ENCODE results near the gene ZNF107. TPM values are rescaled to one million over a fixed set of nuclear protein-coding genes. Genes with fewer than 3 reads are reported as not detected.

Gene ZNF107
- total and polyA plus RNA-seq, 2 donors (not counting 3 experiments of a cell fraction or from before 2014, with no cell fraction given), result 0.77 to 5.8 TPM

- H4K20me1 ChIP-seq (replicated peaks; ENCODE audit: control insufficient read depth, extremely low read depth, insufficient read depth, low read length), result no peaks in the 10 kb centered on the region
- H3K27ac ChIP-seq (ENCODE audit: insufficient read depth, low read depth, low read length), result no peak overlapping the region
- dilution Hi-C loops (cut with MboI; ENCODE audit: extremely low pct_ligation_motif_present, low sequenced_read_pairs) (no loop called here), intact Hi-C loops (cut with micrococcal nuclease) (no loop called here)
- no peaks in the 10 kb centered on the region for H3K9me1 ChIP-seq (replicated peaks; ENCODE audit: control insufficient read depth, extremely low read depth, insufficient read depth, low read length)
- TF ChIP-seq JUN (IDR thresholded peaks at IDR 0.05; ENCODE audit: borderline replicate concordance, insufficient read depth, insufficient read length, low read depth) (no peak), POLR2AphosphoS5 (IDR thresholded peaks at IDR 0.05; ENCODE audit: insufficient read depth, low read depth, low read length) (no peak), GATA2 (IDR thresholded peaks at IDR 0.05; ENCODE audit: insufficient read depth, insufficient read length, low read depth, low read length) (no peak), MYC (IDR thresholded peaks at IDR 0.05; ENCODE audit: low read depth, low read length) (no peak)
- H3K4me2 ChIP-seq (ENCODE audit: insufficient read depth, low read length), result no peak overlapping the region
- no peak for DNase-seq (ENCODE audit: low read depth, low spot score)
- H3K27me3 ChIP-seq (ENCODE audit: control insufficient read depth in 2 of 2, insufficient read depth in 2 of 2, low read length in 2 of 2), result no peaks in the 10 kb centered on the region
- FAIRE-seq, result no peak
- H3K36me3 ChIP-seq (ENCODE audit: control insufficient read depth in 2 of 2, extremely low read depth in 1 of 2, insufficient read depth in 2 of 2, low read length in 2 of 2), result no peaks in the 10 kb centered on the region
- CTCF ChIA-PET, result no interaction called here
- no TSS peak for BruUV-seq (replicated peaks)
- H3K4me3 ChIP-seq (replicated peaks in 1 of 3; ENCODE audit: insufficient read depth in 1 of 3, low read depth in 1 of 3, low read length in 3 of 3), result no peak overlapping the region
- POLR2A ChIA-PET, result no interaction called here
- no peaks in the 10 kb centered on the region for H3K79me2 ChIP-seq (ENCODE audit: control insufficient read depth, insufficient read depth, low read length)
- no peak overlapping the region for H2AFZ ChIP-seq (ENCODE audit: low read depth, low read length)
- no peaks in the 10 kb centered on the region for H3K4me1 ChIP-seq (ENCODE audit: control insufficient read depth, extremely low read depth, insufficient read depth, low read length)
- H3K9me3 ChIP-seq (replicated peaks; ENCODE audit: control insufficient read depth, insufficient read depth, low read length), result peaks cover 2% of the 10 kb centered on the region
- H3K9ac ChIP-seq (replicated peaks; ENCODE audit: extremely low read depth, insufficient read depth, low read length), result no peak overlapping the region
Measured at GRCh38 chr7:64755865-64756264, 89.9 kb downstream of the ZNF107 start.

GRCh38 chr7:64758151-64758550 is 92.2 kb downstream of the ZNF107 start:
- H3K27ac ChIP-seq (ENCODE audit: insufficient read depth, low read depth, low read length), result no peak overlapping the region
- H3K4me1 ChIP-seq (ENCODE audit: control insufficient read depth, extremely low read depth, insufficient read depth, low read length), result no peaks in the 10 kb centered on the region
- no peaks in the 10 kb centered on the region for H3K36me3 ChIP-seq (ENCODE audit: control insufficient read depth in 2 of 2, extremely low read depth in 1 of 2, insufficient read depth in 2 of 2, low read length in 2 of 2)
- peaks cover 2% of the 10 kb centered on the region for H3K9me3 ChIP-seq (replicated peaks; ENCODE audit: control insufficient read depth, insufficient read depth, low read length)
- H3K4me3 ChIP-seq (replicated peaks in 1 of 3; ENCODE audit: insufficient read depth in 1 of 3, low read depth in 1 of 3, low read length in 3 of 3), result no peak overlapping the region
- H3K4me2 ChIP-seq (ENCODE audit: insufficient read depth, low read length), result no peak overlapping the region
- no peak for DNase-seq (ENCODE audit: low read depth, low spot score)
- no TSS peak for BruUV-seq (replicated peaks)
- dilution Hi-C loops (cut with MboI; ENCODE audit: extremely low pct_ligation_motif_present, low sequenced_read_pairs), result no loop called here
- POLR2A ChIA-PET, result no interaction called here
- no peak for FAIRE-seq
- intact Hi-C loops (cut with micrococcal nuclease), result no loop called here
- no peak overlapping the region for H3K9ac ChIP-seq (replicated peaks; ENCODE audit: extremely low read depth, insufficient read depth, low read length)
- H2AFZ ChIP-seq (ENCODE audit: low read depth, low read length), result no peak overlapping the region
- H3K9me1 ChIP-seq (replicated peaks; ENCODE audit: control insufficient read depth, extremely low read depth, insufficient read depth, low read length), result no peaks in the 10 kb centered on the region
- H3K79me2 ChIP-seq (ENCODE audit: control insufficient read depth, insufficient read depth, low read length), result no peaks in the 10 kb centered on the region
- CTCF ChIA-PET, result no interaction called here
- no peaks in the 10 kb centered on the region for H4K20me1 ChIP-seq (replicated peaks; ENCODE audit: control insufficient read depth, extremely low read depth, insufficient read depth, low read length)
- H3K27me3 ChIP-seq (ENCODE audit: control insufficient read depth in 2 of 2, insufficient read depth in 2 of 2, low read length in 2 of 2), result no peaks in the 10 kb centered on the region
- no peak for TF ChIP-seq MYC (IDR thresholded peaks at IDR 0.05; ENCODE audit: low read depth, low read length)
- no peak for TF ChIP-seq POLR2A (IDR thresholded peaks at IDR 0.05; ENCODE audit: low read depth, low read length)
- TF ChIP-seq CTCF (IDR thresholded peaks at IDR 0.05; ENCODE audit: extremely low read depth in 1 of 2, insufficient read depth in 1 of 2, low read depth in 1 of 2, low read length in 2 of 2), result no peak
- TF ChIP-seq EZH2 (IDR thresholded peaks at IDR 0.05; ENCODE audit: borderline replicate concordance, low read depth, low read length, severe bottlenecking), result no peak
- TF ChIP-seq MAX (IDR thresholded peaks at IDR 0.05; ENCODE audit: insufficient read depth, insufficient read length), result no peak
- no peak for TF ChIP-seq JUN (IDR thresholded peaks at IDR 0.05; ENCODE audit: borderline replicate concordance, insufficient read depth, insufficient read length, low read depth)
- TF ChIP-seq GATA2 (IDR thresholded peaks at IDR 0.05; ENCODE audit: insufficient read depth, insufficient read length, low read depth, low read length), result no peak
- TF ChIP-seq POLR2AphosphoS5 (IDR thresholded peaks at IDR 0.05; ENCODE audit: insufficient read depth, low read depth, low read length), result no peak
- TF ChIP-seq FOS (IDR thresholded peaks at IDR 0.05; ENCODE audit: borderline replicate concordance, insufficient read depth, low read length), result no peak
